COLO829 (cell line): ENCODE measurements around the gene TRAPPC1.
A peak's percentile ranks its signal among the peaks of the same experiment; 100 is the strongest.

ENCODE experiments used
- DNase-seq: peaks from one replicate; pipeline ENCODE4 v3.0.0; 2012; ENCODE audit warnings: low spot score

The TRAPPC1 gene

GRCh38 chr17:7897773-7898172, 34.0 kb downstream of the TRAPPC1 start:
- DNase-seq = peak; percentile 76

GRCh38 chr17:7897090-7897489, 34.7 kb downstream of the TRAPPC1 start:
- no peak for DNase-seq

- DNase-seq = no peak
These were observed 36.9 kb downstream of the TRAPPC1 start for GRCh38 chr17:7894866-7895265.

- DNase-seq = no peak
These were observed 37.5 kb downstream of the TRAPPC1 start for GRCh38 chr17:7894226-7894625.

- DNase-seq = no peak
These were observed 38.4 kb downstream of the TRAPPC1 start for GRCh38 chr17:7893187-7893880.

- DNase-seq = peak; percentile 86
These were observed 42.4 kb downstream of the TRAPPC1 start for GRCh38 chr17:7889166-7889955.

GRCh38 chr17:7888184-7888920, 43.4 kb downstream of the TRAPPC1 start, which contains the start of gene CHD3:
TSS of gene CHD3 (plus strand) at chr17:7888789. CDS start at chr17:7889001, 212 bp downstream.
- DNase-seq = no peak

GRCh38 chr17:7887482-7888183, 44.1 kb downstream of the TRAPPC1 start:
- peak; percentile 96 for DNase-seq

- DNase-seq = no peak
These were observed 44.7 kb downstream of the TRAPPC1 start for GRCh38 chr17:7887038-7887481.

- DNase-seq = peak; percentile 13
These were observed 45.3 kb downstream of the TRAPPC1 start for GRCh38 chr17:7886227-7887037.

GRCh38 chr17:7885367-7886226, 46.1 kb downstream of the TRAPPC1 start:
- peak; percentile 27 for DNase-seq

- DNase-seq = no peak
These were observed 47.0 kb downstream of the TRAPPC1 start for GRCh38 chr17:7884581-7885366.

- DNase-seq = peak; percentile 30
These were observed 47.9 kb downstream of the TRAPPC1 start for GRCh38 chr17:7883781-7884386.

- no peak for DNase-seq
These were observed 49.1 kb downstream of the TRAPPC1 start for GRCh38 chr17:7882629-7883028.

GRCh38 chr17:7882068-7882467, 49.7 kb downstream of the TRAPPC1 start:
- DNase-seq = no peak

GRCh38 chr17:7881276-7882054, 50.3 kb downstream of the TRAPPC1 start:
- no peak for DNase-seq
